NCI-H69 (cell line): Measurements from ENCODE around the gene GNA12.

Experiments
- DNase-seq: peaks from one replicate; lab custom pipeline; 2025; lab: John Stamatoyannopoulos, UW

GNA12 gene

GRCh38 chr7:2817456-2817855 is 26.7 kb downstream of the GNA12 start:
- no peak for DNase-seq

GRCh38 chr7:2815875-2816245 is 28.2 kb downstream of the GNA12 start:
- no peak for DNase-seq

GRCh38 chr7:2814946-2815874 is 28.9 kb downstream of the GNA12 start:
- DNase-seq: no peak

GRCh38 chr7:2814186-2814945 is 29.7 kb downstream of the GNA12 start:
- DNase-seq: no peak

GRCh38 chr7:2813350-2814185 is 30.5 kb downstream of the GNA12 start:
- DNase-seq: no peak

- DNase-seq: no peak
Measured at GRCh38 chr7:2812831-2813230, 31.3 kb downstream of the GNA12 start.

GRCh38 chr7:2812114-2812487 is 32.0 kb downstream of the GNA12 start:
- no peak for DNase-seq

- DNase-seq: no peak
Measured at GRCh38 chr7:2811476-2812113, 32.5 kb downstream of the GNA12 start.

GRCh38 chr7:2810682-2811415 is 33.3 kb downstream of the GNA12 start:
- DNase-seq: no peak

- DNase-seq: no peak
Measured at GRCh38 chr7:2809903-2810625, 34.0 kb downstream of the GNA12 start.

GRCh38 chr7:2808891-2809665 is 35.0 kb downstream of the GNA12 start:
- no peak for DNase-seq

GRCh38 chr7:2807845-2808772 is 36.0 kb downstream of the GNA12 start:
- no peak for DNase-seq

- DNase-seq: no peak
Measured at GRCh38 chr7:2807460-2807844, 36.7 kb downstream of the GNA12 start.

GRCh38 chr7:2806571-2806970 is 37.5 kb downstream of the GNA12 start:
- no peak for DNase-seq

GRCh38 chr7:2805213-2805944 is 38.7 kb downstream of the GNA12 start:
- DNase-seq: no peak

GRCh38 chr7:2804227-2804763 is 39.8 kb downstream of the GNA12 start:
- DNase-seq: no peak

GRCh38 chr7:2803755-2804154 is 40.4 kb downstream of the GNA12 start:
- no peak for DNase-seq

GRCh38 chr7:2803342-2803692 is 40.8 kb downstream of the GNA12 start:
- no peak for DNase-seq
